NCI-H146 treated with DMSO at 0.1 percent for 48 hours (cell line): ENCODE measurements around the gene OIP5.
"Not testable (repeated sequence)": the region's sequence is repeated elsewhere in the genome, so short reads cannot be mapped to it uniquely, and the experiment has no call there.

ENCODE experiments used
- DNase-seq: peaks from one replicate; lab custom pipeline; 2025; ENCODE audit not compliant: unreplicated experiment; lab: John Stamatoyannopoulos, UW

Gene OIP5

GRCh38 chr15:41304149-41304770, 28.1 kb downstream of the OIP5 start:
- no peak for DNase-seq

GRCh38 chr15:41301587-41301986, 30.8 kb downstream of the OIP5 start:
- no peak for DNase-seq

- not testable (repeated sequence) for DNase-seq
These were observed 31.3 kb downstream of the OIP5 start for GRCh38 chr15:41301139-41301538.

GRCh38 chr15:41292521-41292920, 39.9 kb downstream of the OIP5 start:
- DNase-seq = no peak

GRCh38 chr15:41291065-41291631, 41.2 kb downstream of the OIP5 start:
- no peak for DNase-seq

- no peak for DNase-seq
These were observed 42.4 kb downstream of the OIP5 start for GRCh38 chr15:41289953-41290352.

- no peak for DNase-seq
These were observed 43.9 kb downstream of the OIP5 start for GRCh38 chr15:41288464-41288863.

- DNase-seq = no peak
These were observed 45.6 kb downstream of the OIP5 start for GRCh38 chr15:41286665-41287333.

- DNase-seq = no peak
These were observed 47.1 kb downstream of the OIP5 start for GRCh38 chr15:41285285-41285684.

GRCh38 chr15:41284427-41285177, 47.8 kb downstream of the OIP5 start:
- no peak for DNase-seq

GRCh38 chr15:41283653-41284426, 48.6 kb downstream of the OIP5 start:
- DNase-seq = peak; percentile 92

GRCh38 chr15:41282980-41283652, 49.3 kb downstream of the OIP5 start:
- DNase-seq = not testable (repeated sequence)

GRCh38 chr15:41282436-41282835, 50.0 kb downstream of the OIP5 start:
- DNase-seq = not testable (repeated sequence)

GRCh38 chr15:41281236-41281635, 51.2 kb downstream of the OIP5 start:
- DNase-seq = no peak

GRCh38 chr15:41279535-41280283, 52.7 kb downstream of the OIP5 start:
- DNase-seq = no peak

GRCh38 chr15:41278319-41278718, 54.1 kb downstream of the OIP5 start:
- DNase-seq = no peak

GRCh38 chr15:41276831-41277230, 55.6 kb downstream of the OIP5 start:
- no peak for DNase-seq

GRCh38 chr15:41269887-41270286, 62.5 kb downstream of the OIP5 start:
- no peak for DNase-seq

- DNase-seq = no peak
These were observed 68.5 kb downstream of the OIP5 start for GRCh38 chr15:41263891-41264351.

GRCh38 chr15:41262571-41262970, 69.8 kb downstream of the OIP5 start:
- no peak for DNase-seq
